HG02938 (cell line): ENCODE measurements around the gene SP140L.
"Not testable (repeated sequence)": the region's sequence is repeated elsewhere in the genome, so short reads cannot be mapped to it uniquely, and the experiment has no call there.

ENCODE experiments used
- ATAC-seq: cut with Tn5 transposase; IDR thresholded peaks from one replicate; pipeline ENCODE4 v1.9.1; 2021; ENCODE audit warnings: mild to moderate bottlenecking, moderate library complexity; ENCODE audit not compliant: unreplicated experiment

SP140L gene

DNA sequence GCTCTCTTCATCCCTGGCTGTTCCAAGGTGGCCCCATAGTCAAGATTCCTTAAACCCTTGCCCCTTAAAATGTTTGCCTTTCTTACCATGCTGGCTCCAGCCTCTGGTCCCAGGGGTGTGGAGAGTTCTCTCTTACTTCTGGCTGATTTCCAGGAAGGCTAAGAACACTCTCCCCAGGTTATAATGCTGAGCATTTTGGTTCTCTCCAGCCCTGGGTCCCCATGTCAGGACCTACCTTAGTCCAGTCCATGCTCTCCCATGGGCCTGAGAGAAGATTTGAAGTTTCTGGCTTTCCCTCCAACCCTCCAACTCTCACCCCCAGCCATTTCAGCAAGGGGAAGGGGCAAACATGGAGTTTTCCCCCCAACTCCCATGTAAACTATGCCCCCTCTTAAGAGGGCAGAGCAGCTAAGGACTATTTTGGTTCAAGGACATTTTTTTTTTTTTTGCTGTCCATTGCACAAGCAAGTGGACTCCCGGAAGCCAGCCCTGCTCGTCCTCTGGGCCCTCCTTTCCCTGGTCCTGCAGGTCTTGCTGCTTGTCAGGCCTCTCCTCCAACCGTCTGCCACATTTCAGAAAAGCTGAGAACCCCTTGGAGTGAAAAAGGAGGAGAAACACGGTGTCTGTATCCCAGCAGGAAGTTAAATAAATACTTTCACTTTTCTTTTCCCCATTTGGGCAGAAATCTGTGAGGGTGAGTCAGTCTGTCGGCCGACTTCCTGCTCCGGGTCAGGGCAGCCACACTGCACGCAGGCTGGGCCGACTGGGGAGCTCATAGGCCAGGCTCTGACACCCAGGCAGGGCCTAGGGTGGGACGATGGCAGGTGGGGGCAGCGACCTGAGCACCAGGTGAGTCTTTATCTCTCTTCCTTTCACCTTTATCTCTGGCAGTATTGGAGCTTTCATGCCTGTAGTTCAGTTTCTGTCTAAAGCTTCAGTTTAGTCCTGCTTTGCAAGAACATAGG lies at the start of gene SP140L:
Gene SP140L (plus strand): TSS at position 741 of the 965 bp plus-strand sequence. CDS start 77 bp downstream, at position 818.
- peak; percentile 85 for ATAC-seq

DNA sequence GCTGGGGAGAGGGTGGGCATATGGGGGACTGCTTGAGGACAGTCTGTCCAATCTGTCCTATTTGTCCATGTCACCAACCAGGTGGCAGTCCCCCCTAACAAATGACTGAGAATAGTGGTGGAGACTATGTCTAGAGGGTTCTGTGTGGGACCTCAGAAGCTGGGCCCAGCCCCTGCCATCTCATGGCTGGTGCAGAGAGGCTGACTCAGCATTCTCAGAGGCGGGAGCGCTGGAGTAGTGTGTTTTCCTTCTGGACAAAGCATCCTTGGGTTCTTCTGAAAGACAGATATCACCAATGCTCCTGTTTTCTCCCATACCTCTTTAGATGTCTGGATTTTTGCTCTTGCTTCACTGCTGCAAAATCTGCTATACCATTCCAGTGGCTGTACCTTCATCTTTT lies 44.1 kb upstream of the SP140L start:
- ATAC-seq = no peak

DNA sequence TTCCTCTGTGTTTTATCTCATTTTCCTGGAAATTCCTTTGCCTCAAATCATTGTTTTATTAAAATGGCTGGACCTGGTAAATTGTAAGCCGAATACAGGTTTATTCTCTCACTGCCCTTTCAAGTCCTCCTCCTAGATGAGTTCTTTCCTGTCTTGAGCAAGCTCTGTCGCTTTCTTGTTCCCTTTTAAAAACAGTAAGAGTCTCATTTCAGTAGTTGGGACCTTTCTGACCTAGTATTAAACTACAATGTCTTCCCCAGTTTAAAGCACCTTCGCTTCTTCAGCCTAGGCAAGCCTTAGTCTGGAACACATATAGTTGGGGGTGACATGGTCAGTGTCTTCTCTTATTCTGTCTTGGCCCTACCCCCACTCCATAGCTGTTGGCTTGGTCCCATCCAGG lies 40.9 kb upstream of the SP140L start:
- ATAC-seq = no peak

DNA sequence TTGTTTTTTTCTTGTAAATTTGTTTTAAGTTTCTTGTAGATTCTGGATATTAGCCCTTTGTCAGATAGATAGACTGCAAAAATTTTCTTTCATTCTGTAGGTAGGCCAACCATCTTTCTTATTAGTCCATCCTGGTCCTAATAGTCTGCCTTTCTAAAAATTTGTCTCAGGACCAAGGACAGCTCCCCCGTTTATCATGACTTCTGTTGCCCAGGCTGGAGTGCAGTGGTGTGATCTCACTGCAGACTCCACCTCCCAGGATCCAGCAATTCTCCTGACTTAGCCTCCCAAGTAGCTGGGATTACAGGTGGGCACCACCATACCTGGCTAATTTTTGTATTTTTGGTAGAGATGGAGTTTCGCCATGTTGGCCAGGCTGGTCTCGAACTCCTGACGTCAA lies 37.7 kb upstream of the SP140L start:
- ATAC-seq = not testable (repeated sequence)

DNA sequence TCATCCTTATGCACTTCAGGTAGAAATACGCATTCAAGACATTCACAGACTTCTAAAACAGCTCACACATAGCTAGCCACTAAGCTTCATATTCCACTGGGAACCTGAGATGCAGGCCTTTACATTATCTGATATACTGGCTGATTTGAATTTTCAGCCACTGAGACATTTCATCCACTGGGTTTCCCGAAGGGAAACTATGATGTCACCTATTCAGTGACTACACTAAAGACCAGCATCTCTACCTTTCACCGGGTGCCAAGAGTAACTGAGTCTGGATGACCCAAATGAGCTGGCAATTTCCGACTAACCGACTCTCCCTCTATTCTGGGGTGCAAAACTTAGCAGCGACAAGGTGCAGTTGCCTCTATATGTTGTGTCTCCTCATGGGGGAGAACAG lies 31.8 kb upstream of the SP140L start:
- ATAC-seq = no peak

DNA sequence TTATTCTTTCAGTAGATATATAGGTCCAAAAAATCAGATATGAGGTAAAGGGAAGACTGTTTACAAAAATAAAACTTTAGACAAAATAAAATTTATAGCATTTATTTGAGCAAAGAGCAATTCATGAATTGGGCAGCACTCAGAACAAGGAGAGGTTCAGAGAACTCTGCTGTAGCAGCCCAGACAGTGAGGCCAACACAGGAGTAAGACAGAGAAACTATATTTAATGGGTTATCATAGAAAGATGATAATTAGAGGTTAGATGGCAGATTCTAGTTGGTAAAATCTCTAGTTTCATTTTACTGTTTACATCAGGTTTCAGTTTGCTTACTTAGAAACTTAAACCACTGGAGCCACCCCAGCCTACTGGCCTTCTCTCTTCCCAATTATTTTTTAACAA lies 30.1 kb upstream of the SP140L start:
- ATAC-seq = no peak

DNA sequence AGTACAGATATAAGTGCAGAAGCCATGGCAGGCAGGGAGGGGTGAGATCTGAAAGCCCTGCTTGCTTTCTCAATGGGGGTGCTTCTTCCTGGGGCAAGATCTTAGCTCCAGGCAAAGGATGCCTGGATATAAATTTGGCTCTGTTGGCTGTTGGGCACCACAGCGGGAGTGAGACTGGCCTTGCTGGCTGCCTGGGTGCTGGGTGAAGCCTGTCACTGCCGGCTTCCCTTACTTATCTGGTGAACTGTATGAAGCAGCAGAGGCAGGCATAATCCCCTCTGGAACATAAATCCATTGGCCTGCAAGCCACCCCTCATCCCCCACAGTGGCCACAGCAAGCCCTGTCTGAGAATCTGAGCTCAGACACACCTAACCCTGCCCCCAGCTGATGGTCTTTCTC lies 27.4 kb upstream of the SP140L start:
- no peak for ATAC-seq

DNA sequence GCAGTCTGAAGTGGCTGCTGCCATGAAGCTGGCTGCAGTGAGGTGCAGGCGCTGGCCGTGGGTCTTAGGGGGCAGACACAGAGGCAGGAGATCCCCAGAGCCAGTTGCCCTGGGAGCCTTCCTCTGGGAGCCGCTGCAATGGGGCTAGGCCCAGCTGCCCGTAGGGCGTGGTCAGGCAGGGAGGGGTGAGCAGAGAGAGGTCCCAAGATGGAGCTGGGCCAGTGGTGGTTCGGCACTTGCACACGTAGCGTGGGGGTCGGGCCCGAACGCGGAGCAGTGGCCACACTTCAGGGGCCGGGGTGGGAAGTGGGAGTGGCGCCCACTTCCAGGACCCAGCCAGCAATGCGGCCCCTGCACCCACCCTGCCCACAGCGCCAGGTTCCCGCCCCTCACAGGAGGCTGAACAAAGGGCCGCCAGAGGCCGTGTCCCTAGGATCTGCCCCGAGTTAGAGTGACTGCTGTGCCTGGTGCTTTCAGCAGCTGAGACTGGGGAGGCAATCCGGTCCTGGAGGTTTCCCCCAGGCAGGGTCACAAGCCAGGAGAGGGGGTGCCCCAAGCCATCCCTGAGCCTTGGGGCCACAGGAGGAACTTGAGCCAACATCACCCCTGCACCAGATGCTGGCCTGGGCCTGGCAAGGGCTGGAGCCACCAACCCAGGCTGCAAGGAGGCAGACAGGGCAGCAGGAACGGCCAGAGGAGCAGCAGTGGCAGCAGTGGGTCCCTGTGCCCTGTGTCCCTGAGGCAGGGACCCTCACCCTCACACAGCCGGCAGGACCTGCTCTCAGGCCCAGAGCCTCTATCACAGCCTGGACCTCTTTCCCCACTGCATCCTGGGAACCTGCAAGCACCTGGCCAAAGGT lies 21.3 kb upstream of the SP140L start:
- ATAC-seq = no peak

DNA sequence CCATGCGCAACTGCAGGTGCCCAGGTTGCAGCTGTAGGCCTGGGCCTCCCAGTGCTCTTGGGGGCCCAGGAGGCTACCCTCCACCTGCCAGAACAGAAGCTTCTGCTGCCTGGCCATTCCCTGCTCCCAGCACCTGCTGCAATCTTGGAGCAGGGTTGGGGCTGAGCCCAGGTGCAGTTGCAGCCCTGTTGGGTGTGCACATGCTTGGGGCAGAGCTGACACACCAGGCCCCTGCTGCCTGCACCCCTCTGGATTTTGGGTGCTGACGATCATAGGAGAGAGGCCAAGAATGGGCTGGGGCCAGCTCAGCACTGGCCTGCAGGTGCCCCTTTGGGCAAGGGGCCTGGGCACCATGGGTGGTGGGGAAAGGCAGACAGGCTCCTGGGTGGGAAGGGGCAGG lies 20.5 kb upstream of the SP140L start:
- ATAC-seq = no peak

DNA sequence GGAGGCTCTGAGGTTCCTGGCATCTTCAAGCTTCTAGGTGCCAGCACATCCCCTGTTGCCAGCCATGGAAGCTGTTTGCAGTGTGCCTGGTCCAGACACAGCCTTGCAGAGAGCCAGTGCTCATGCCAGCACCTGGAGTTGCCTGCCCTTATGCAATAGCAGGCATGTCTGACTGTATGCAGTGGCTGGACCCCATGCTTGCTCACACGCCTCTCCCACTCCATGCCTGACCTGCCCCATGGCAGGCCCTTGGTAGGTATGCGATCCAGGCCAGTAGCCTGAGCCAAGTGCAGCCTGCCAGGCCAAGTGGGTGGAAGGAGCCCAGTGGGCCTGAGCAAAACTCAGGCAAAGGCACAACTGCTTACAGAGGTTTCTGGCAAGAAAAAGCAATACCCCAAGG lies 19.5 kb upstream of the SP140L start:
- ATAC-seq = no peak

DNA sequence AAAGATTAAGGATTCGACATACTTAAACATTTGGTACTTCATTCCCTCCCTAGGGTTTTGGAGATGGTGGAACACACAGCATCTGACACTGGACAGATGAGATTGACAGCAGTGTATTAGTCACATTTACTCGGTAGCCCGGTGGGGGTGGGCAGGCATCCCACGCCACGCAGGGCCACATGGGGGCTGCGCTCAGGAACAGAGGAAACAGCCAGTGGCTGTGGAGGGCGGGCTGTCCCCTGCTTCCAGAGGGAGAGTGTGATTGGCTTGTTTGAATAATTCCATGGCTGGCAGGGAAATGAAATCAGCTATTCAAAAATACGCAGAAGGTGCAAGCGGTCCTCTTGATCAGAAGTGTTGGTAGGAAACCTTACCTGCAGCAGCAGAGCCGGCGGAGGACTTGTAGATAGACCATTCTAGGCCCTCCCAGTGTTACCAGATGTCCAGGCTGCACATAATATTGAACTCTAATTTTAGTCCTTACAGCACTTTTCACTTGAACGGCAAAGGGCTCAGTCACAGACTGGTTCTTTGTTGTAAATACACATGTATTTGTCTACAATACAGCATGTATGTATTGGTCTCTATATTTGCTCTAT lies 18.5 kb upstream of the SP140L start:
- no peak for ATAC-seq

DNA sequence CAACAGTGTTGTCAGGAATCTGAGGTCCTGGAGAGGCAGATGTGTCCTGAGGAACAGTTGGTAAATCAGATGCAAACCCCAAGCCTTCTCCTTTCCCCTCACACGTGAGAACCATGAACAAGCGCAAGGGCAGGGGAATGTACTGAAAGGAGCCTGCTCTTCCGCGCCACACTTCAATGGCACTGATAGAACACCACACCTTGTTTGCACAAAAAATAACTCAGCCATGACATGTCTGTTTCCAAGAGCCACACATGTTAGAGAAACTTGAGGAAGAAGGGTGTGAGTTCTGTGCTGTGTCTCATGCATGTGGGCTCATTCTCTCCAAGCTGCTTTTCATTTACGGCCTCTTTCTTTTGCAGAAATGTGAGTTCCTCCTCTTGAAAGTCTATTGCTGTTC lies 16.2 kb upstream of the SP140L start:
- ATAC-seq = not testable (repeated sequence)

DNA sequence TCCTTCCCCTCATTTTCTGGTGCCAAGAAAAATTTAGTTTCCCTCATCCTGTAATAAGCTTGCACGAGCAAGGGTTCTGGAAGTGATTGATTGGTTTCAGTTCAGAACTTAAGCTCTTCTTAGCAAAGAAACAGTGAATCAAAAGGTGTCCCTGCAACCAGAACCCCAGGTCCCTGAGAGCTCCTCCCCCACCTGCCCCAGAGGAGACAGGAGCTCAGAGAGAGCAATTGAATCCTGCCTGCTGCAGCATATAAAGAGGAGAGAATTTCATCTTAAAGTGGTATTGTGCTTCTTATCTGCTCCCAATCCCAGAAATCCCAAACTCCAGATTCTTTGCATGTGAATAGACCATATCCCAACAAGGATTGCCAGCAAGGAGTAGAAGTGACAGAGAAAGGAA lies 15.4 kb upstream of the SP140L start:
- not testable (repeated sequence) for ATAC-seq

DNA sequence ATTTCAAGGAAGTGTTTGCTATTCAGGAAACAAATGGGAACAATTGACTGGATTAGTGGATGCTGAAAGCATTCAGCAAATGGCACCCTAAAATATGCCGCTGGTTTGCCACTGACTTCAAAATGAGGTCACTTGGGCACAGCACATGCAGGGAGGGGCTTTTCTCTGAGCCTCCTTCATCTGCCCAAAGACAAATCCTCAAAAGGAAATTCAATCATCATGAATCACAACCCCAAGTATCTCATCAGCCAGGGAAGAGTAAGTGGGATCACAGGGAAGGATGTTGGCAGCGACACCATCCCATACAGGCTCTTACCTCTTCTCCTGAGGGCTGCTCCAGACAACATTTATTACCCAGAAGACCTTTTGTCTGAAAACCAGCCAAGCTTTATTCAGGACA lies 14.4 kb upstream of the SP140L start:
- ATAC-seq = no peak

DNA sequence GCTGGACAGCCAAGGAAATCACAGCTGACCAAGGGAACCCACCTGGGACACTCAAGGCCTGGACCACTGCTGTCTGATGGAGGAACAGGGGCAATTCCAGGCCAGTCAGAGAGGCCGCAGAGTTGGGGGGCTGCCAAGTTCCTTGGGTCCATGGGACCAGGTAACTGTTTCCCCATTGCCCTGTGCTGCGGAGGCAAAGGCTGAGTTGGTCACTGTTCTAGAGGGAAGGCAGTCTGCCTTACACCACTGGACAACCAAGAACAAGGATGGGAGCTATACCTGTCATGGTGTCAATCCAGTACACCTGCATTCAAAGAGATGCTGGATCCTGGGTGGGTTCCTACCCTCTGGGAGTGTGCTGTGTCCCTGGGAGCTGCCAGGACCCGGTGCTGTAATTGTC lies 9.6 kb upstream of the SP140L start:
- ATAC-seq = no peak

DNA sequence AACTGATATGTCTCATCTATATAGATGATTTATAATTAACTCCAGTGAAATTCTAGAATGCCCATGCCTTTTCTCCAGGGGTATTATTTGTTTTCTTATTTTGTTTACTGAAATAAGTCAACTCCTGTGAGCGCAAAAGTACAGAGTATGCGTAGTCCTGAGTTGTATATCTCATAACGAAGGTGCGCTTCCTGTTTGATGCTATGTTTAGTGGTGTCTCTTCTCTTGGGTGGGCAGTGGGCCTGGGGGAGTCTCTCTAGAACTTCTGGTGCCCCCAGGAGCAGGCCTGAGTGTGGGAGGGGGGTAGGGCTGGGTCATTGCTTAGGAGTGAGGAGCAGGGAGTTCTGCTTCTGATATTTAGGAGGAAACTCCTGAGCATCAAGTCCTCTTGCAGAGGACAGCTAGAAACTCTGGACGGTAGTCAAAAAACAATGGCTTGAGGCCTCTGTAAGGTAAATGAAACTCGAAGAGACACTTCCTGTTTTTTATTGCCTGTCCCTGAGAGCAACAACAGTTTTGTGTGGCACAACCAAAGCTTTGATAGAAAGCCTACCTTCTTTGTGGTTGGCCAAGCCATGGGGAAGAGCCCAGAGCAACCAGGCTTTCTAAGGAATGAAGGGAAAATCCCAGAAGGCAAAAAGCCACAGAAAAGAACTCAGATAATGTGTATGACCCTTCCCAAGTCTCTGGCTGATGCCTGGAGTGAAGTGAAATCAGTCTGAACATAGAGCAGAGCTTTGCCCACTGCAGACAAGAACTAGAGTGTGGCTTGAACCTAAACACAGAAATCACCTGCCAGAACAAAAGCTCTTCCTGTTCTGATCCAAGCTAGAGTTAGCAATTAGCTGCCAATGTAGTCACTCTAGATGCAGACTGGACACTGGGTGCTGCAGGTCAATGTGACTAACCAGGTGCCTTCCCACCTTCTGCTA lies 8.5 kb upstream of the SP140L start:
- peak; percentile 45 for ATAC-seq

DNA sequence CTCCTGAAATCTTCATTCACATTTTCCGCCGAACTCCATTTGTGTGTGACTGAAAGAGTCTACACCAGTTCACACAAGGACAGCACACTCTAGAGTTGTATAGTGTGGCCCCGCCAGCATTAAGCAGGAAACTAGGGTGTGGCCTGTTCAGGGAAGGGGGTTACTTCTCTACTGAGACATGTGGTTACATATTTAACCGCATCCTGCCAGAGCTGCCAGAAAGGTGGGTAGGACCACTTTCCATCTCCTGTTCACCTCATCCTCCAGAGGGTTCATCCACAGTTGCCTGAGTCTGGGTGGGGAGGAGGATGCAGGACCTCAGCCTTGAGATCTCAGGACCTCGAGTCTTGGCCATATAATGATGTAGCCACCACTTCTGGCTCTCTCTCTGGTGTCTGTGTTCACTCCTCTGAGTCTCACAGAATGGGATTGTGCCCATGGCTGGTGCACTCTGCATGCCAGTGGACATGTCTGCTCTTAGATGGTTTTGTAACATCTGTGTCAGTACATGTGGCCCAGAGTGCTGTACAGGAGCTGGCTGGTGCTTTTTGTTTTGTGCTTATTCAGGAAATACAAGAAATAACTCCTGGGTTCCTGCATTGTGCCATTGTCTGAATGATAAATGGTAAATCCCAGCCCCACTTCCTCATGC lies 7.7 kb upstream of the SP140L start:
- ATAC-seq = peak; percentile 89

DNA sequence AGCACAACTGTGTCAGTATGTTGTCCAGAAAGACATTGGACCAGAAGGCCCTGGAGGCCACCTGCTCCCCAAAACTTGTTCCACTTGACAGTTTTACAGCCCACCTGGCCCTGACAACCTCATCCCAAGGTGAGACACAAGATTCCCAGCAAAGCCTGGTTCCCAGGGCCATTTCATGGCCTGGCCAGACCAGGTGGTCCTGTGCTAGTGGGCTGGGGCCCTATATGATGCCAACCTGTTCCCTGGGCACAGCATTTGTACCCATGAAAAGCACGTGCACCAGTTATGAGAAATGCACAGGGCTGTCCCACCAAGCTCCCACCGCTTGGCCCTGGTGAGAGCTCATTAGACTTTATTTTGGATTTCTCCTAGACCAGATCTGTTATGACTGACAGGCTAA lies 6.0 kb upstream of the SP140L start:
- ATAC-seq = no peak

DNA sequence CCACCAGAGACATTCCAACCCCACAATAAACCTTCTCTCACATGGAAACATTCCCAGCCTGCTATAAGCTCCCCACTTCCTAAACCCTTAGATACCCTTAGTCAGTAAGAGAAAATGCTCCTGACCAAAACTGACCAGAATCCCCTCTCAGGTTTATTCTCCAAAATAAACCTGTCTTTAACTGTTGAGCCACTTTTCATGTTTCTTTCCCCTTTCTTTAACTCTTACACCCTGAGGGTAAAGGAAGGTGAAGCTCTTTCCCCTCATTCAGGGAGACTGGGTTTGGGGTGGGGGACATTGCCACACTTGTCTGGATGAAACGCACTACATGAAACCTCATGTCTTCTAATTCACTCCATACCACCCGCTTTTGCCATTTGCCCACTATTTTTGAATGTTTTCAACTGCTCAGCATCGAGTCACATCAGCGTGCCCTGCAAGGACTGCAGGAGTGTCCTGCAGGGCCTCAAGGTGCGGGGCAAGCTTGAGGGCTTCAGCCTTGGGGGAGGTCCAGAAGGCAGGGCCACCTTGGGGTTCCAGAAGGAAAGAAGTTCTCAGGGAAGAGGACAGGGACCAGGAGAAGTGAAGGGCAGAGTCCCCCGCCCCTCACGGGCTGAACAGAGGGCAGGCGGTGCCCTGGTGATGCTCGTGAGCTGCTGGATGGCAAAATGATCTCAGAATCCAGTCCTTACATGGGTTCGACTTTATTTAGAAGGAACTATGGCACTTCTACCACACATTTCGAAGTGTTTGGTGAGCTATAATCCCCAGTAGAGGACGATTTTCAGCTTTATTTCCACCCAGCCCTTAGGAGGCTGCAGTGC lies 4.2 kb upstream of the SP140L start:
- ATAC-seq = no peak
